SH-SY5Y (cell line): ENCODE data around the gene ZFHX2.

Experiments used
- GATA2 ChIP-seq: IDR thresholded peaks from 2 replicates; pipeline ENCODE4 v1.6.1; 2011; ENCODE audit warnings: mild to moderate bottlenecking, low read depth, low read length
- GATA3 ChIP-seq: IDR thresholded peaks from 2 replicates; pipeline ENCODE4 v1.6.1; 2011; ENCODE audit warnings: low read depth, mild to moderate bottlenecking, low read length, moderate library complexity

The ZFHX2 gene

DNA sequence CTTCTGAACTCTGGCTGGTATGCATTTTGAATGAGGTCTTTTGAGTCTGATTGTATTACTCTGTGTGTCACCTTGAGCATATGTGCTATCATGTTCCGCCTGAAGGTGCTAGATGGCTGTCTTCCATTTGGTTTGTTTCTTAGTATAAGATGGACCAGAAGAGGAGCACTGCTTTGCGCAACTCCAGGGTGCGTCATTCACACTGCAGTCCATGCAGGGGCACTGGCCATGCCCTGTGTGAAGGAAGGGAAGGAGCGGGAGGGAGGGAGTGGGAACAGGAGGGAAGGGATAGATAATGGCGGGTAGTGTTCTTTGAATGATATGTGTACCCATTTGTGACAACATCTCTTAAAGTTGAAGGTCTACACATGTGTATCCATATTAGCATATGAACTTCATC, 8.2 kb downstream of the ZFHX2 start:
- TF ChIP-seq GATA2 (no peak), GATA3 (no peak)

DNA sequence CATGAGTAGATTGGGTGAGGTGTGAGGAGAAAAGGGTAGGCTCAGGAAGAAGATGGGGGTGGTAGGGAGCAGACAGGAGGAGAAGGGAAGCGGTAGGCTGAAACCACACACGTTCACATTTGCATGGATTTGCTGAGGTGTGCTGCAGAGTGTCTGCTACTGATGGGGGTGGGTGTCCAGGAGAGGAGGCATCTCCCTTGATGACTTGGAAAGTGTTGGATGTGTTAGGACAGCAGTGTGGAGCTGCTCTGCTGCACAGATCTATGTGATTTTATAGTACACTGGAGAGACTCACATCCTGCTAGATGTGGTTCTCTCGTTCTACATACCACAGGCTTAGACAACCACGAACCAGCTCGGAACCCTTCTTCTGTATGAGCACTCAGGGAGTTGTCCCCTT, 9.3 kb downstream of the ZFHX2 start:
- TF ChIP-seq GATA2 (no peak), GATA3 (no peak)

DNA sequence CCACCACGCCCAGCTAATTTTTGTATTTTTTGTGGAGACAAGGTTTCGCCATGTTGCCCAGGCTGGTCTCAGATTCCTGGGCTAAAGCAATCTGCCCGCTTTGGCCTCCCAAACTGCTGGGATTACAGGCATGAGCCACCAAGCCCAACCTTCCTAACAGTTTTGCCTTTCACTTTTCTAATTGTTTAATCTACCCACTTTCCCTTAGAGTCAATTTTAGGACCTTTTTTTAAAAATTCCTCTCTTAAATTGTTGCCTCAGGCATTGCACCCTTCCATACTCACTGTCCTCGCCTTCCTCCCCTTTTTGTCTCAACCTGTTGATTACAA, 11.5 kb downstream of the ZFHX2 start:
- TF ChIP-seq GATA2 (no peak), GATA3 (no peak)

DNA sequence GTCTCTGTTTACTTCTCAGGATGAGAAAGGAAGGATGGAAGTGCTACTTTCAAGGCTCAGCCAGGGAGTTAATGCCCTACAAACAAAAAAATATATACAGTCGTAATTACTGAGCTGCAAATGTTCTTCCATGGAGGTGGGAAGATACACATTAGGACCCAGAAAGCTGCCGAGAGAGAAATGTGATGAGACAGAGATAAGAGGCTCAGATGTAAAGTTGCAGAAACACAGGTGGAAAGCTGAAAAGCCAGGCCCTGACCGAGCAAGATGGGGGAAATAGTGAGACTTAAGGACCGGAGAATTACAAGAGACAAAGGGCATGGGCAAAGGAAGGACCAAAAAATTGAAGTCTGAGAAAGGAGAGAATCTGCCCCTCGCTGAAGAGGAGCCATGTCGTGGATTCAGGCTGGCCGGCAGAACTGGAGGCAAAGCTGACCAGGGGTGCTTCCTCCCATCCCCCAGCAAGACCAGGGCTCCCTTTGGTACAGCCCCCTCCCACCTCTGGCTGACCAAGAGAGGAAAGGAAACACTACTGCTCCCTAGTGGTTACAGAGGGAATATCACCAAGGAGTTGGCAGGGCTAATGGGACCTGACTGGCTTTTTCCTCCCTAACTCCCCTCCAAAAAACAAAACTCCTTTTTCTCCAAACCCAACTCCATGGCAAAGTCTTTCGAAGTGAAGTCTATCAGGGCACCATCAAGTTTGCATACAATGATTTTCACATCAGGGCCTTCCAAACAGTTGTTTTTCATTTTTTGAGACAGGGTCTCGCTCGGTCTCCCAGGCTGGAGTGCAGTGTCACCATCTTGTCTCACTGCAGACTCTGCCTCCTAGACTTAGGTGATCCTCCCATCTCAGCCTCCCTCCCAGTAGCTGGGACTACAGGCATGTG, 12.1 kb downstream of the ZFHX2 start:
- TF ChIP-seq GATA2 (peak; percentile 32; the same call in 1 of the 2 replicates), GATA3 (no peak)

DNA sequence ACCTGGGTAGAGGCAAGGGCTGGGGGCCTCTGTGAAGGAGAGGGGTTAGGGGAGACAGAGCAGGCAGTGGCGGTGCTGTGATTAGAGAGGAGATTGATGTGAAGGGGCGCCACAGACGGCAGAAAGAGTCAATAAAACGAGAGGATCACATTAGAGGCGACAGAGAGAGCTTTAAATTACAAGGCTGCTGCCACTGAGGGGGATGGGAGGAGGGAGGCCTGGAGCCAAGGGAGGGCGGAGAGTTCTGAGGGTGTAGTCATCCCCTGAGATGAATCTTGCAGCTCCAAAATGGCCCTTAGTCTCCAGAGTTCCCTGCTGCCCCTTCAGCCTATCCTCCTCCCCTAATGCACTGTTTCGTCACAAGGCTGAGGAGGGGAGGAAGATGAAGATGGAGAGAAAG, 12.8 kb downstream of the ZFHX2 start:
- TF ChIP-seq GATA3: no peak
- no peak for TF ChIP-seq GATA2

DNA sequence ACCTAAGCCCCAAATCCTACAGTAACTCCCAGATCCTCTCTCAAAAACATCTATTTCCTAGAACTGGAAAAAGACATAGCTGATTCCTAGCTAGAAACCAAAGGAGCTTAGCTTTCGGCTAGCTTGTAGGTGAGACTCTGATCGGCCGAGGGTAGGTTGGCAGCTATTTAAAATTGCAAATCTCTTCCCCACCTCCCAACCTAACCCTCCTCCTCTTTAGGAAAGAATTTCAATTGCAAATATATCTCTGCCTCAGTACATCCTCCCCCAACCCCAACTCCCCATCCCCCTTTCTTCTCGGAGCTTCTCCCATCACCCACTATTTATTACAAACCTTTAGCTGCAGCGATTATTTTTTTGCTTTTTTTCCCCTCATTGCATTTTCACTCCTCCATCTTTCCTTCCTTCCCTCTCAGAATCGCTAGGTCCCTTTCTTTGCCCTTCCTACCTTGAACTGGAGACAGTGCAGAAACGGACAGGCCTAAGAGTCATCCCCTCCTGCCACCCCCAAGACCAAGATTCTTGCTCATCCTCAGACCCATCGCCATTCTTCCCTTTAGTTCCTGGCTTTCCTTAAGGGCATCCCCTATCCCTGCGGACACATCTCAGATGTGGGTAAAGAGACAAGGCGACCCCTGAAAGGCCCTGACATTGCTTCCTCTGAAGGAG, 13.4 kb downstream of the ZFHX2 start:
- no peak for TF ChIP-seq GATA3
- TF ChIP-seq GATA2: no peak

DNA sequence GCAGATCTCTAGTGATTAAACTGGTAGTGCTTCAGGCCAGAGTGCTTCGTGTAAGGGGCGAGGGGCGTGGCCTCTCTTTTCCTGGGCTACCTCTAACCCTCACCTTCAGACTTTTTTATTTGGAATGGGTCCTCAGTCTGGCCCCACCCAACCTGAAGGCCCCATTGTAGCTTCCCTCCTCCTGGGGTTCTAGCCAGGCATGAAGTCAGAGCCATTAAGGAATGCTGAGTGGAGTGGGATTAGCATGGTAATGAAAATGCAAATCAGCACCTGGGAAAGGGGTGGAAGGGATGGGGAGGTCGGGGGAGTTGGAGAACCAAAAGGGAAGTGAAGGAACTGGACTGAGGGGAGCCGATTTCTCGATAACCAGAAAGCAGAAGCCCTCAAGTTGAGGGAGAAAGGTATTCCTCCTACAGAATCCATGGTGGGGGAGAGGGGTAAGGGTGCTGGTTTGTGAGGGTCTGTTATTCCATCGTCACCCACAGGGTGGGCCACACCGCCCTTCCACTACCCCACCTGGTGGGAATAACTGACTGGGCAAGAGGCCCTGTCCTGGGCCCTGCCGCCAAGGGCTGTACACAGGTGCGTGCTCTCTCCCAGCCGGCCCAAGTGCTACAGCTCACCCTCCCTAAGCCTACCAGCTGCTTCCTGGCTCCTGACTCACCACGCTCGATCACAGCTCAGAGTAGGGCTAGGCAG, 14.1 kb downstream of the ZFHX2 start:
- TF ChIP-seq GATA3 (no peak), GATA2 (no peak)

DNA sequence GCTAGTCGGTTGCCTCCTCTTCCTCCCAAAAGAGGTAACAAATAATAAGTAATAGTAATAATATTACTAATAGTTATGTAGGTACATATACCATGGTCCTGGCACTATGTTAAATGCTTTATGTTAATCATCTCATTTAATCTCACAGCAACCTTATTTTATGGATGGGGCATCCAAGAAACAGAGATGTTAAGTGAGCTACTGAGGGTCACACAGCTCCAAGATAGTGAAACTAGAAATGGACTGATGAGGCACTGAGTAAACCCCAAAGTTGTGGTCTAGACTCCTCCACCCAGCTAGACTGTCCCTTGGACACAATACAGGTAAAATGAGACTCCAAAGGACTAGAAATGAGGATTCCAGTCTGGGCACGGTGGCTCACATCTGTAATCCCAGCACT, 15.1 kb downstream of the ZFHX2 start:
- TF ChIP-seq GATA3 (no peak), GATA2 (no peak)

DNA sequence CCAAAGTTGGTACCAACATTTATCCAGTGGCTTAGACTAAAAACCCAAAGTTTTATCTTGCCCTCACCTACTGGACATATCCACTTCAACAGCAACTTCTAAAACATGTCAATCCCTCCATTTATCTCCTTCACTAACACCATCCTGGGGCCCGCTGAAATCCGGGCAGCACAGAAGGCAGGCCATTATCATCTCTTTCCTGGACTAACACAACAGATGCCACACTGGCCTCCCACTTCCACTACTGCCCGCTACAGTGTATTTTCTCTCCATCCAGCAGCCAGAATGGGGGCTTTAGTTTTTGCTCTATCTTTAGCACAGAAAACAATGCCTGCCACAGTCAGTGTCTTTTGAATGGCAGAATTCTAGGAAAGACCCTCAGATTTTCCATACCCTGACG, 15.6 kb downstream of the ZFHX2 start:
- TF ChIP-seq GATA2 (no peak), GATA3 (no peak)

DNA sequence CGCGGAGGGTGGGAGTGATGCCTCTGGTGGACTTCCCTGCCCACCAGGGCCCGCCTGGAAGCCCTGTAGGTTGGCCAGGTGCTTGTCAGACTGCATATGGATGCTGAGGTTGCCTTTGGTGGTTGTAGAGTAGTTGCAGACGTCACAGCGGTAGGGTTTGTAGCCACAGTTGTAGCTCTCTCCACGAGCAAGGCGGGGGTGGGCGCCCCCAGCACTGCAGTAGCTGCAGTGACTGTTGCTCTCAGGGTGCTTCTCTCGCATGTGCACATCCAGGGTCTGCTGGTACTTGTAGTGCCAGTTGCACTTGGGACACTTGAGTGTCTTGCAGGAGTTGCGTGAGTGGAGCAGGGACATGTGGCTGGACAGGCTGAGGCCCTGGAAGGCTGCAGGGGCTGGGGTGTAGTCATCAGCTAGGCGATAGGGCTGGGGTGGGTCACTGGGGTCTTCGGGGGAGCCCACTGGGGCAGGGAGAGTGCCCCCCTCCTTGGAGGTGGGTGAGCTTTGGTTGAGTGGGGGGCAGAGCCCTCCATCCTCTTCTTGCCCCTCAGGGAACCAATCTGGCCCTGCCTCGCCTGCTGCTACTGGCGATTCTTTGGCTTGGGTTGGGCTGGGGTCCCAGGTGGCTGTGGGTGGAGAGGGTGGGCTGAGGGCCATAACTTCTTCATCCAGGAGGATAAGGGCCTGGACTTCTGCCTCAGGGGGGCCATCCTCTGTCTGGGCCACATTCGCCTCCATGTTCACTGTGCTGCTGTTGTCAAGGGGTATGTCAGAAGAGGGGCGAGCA, 17.7 kb downstream of the ZFHX2 start:
- TF ChIP-seq GATA3: no peak
- no peak for TF ChIP-seq GATA2

DNA sequence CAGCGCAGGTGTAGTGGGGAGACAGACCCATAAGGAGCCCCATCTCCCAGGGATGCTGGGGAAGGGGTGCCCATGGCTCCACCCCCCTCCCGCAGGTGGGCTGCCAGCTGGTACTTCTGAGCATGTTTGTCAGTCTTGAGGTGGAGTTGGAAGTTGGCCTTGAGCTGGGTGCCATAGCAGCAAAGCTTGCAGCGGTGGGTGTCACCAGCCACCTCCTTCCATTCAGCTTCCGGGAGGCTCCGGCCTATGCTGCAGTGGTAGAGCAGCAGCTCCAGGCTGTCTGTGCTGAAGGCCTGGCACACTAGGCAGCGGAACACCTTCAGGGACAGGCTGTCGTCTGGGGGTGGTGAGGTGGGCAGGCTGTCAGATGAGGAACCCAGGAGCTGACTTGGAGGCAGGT, 18.9 kb downstream of the ZFHX2 start:
- no peak for TF ChIP-seq GATA3
- TF ChIP-seq GATA2: no peak

DNA sequence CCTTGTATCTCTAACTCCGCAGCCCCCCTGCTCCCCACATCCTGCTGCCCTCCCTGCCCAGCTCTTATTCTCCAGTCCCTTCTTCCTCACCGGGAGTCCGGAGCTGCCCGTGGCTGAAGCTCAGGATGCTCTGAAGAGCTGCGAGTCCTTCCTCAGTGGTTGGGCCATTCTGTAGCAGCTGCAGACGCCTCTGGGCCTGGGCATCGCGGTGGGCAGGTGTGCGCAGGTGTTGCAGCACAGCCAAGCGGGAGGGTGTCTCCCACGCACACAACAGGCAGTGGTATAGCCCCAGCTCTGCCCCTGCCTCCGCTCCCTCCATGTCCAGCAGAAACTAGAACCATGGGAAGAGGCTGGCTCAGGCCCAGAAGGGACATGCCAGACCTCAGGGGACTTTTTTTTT, 20.2 kb downstream of the ZFHX2 start:
- TF ChIP-seq GATA3 (no peak), GATA2 (no peak)

DNA sequence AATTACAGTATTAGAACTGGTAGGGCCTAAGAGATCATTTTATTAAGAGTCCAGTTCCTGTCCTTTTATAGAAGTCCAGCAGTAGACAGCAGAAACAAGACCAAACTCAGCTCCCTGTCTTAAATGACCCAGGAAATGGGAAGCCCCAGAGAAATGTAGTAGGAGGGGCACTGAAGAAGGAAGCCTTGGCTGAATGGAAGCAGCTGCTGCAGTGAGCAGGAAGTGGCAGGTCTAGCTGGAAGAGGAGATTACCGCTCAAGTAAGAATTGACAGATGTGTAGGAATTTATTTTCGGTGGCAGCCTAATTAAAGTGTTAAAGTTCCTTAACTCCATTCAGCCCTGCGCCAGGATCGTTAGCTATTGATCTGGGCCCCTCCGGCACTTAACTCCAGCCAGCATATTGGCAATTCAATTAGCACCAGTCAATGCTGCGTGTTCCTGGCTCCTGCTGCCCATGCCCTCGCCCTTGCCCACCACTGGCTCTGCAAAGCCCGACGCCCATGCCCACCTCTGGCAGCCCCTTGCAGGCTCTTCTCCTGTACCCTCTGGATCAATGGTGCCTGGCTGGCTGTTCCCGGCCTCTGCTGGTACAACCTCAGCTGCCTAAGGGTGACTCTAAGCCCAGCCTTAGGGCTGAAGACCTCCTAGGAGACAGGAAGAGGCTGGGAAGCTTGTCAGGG, 21.1 kb downstream of the ZFHX2 start:
- no peak for TF ChIP-seq GATA2
- TF ChIP-seq GATA3: no peak
